HFF-Myc (cell line): ENCODE results near the gene CCDC87.

ENCODE experiments used
- DNase-seq: peaks from one replicate; pipeline ENCODE4 v3.0.0-alpha.2; 2011; ENCODE audit warnings: low read depth; ENCODE audit errors: extremely low read depth
- H3K4me3 ChIP-seq: replicated peaks from 2 replicates; pipeline ENCODE4 v1.5.1; 2011; ENCODE audit warnings: low read depth, mild to moderate bottlenecking, control low read depth, low read length
- CTCF ChIP-seq: IDR thresholded peaks from 2 replicates; pipeline ENCODE4 v1.5.1; 2012; ENCODE audit warnings: mild to moderate bottlenecking, low read depth, low read length, control low read depth; ENCODE audit errors: missing control alignments

The CCDC87 gene

DNA sequence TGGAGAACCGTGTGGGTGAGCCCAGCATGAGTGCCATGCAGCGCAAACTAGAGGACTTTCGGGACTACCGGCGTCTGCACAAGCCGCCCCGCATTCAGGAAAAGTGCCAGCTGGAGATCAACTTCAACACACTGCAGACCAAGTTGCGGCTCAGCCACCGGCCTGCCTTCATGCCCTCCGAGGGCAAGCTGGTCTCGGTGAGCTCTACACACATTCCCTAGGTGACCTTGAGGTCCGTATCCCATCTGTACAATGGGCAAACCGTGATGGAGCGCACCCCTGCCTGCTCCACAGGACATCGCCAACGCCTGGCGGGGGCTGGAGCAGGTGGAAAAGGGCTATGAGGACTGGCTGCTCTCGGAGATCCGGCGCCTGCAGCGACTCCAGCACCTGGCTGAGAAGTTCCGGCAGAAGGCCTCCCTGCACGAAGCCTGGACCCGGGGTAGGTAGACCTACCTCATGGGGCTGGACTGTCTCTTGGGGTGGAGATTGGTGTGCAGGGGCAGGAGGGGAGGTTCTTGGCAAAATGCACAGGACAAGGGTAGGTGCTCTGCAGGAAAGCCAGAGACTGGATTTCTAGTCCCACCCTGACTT lies 35.0 kb downstream of the CCDC87 start:
- no peak overlapping the region for H3K4me3 ChIP-seq
- DNase-seq: no peak
- no peak for TF ChIP-seq CTCF

GRCh38 chr11:66556086-66556485 lies 36.8 kb downstream of the CCDC87 start:
- no peak for TF ChIP-seq CTCF
- H3K4me3 ChIP-seq: no peak overlapping the region
- DNase-seq: no peak

GRCh38 chr11:66555416-66555815 lies 37.4 kb downstream of the CCDC87 start:
- no peak for DNase-seq
- TF ChIP-seq CTCF: no peak

DNA sequence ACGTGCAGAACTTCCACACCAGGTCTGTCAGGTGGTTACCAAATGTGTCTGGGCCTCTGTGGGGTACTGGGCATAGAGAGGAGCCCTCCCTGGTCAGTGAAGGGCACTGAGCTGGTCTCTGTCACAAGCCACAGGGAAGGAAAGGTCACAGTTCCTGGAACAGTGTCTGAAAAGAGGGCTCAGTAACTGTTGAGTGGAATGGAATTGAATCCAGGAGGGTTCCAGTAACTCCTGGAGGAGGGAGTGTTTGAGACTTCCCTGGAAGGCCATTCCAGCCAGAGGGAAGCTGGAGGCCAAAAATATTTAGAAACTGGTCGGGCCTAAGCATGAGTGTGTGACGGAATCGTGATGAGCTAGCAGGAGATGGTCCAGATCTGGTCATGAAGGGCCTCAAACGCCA lies 38.3 kb downstream of the CCDC87 start:
- no peak overlapping the region for H3K4me3 ChIP-seq
- no peak for DNase-seq
- TF ChIP-seq CTCF: no peak

More at GRCh38 chr11:66555416-66555815, 37.4 kb downstream of the CCDC87 start:
- no peak overlapping the region for H3K4me3 ChIP-seq

DNA sequence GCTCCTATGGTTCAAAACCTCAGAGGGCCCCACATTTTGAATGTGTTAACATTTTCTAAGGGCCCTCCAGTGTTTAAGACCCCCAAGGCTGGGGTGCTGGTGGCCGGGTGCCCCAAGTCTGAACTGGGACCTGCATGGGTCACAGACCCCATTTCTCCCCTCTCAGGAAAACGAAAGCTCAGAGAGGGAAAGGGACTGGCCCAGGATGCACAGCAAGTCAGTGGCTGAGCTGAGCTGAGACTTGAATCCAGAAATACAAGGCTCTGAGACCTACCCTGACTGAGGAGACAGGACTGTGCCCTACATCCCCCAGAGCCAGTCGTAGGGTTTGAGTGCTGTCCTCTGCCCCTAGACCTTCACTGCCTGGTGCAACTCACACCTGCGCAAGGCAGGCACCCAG lies 42.0 kb downstream of the CCDC87 start:
- no peak for DNase-seq
- no peak overlapping the region for H3K4me3 ChIP-seq
- no peak for TF ChIP-seq CTCF

GRCh38 chr11:66549696-66550095 lies 43.2 kb downstream of the CCDC87 start:
- no peak for DNase-seq
- no peak overlapping the region for H3K4me3 ChIP-seq
- TF ChIP-seq CTCF: no peak
